HCT116 (cell line): ENCODE data around the gene STIM2. TPM values are rescaled to one million over a fixed set of nuclear protein-coding genes. Genes with fewer than 3 reads are reported as not detected.

Experiments used
- ATAC-seq: fragments of 200-7000 bp; cut with Tn5 transposase; 2 replicates; pipeline ENCODE4 v1.9.1; 2020; ENCODE audit warnings: mild to moderate bottlenecking, moderate library complexity
- BruUV-seq: library from RNA; stranded (reverse); fragments of 400-500 nt; replicated peaks from 2 replicates; lab custom pipeline; 2021; lab: Mats Ljungman, UMichigan
- CTCF ChIA-PET: fragments of 300-600 bp; sonication (Branson Sonifier 250); formaldehyde crosslinking; loops from one replicate; lab custom pipeline; 2021; ENCODE audit warnings: antibody characterized with exemption; lab: Charles Lee
- POLR2A ChIA-PET: fragments of 300-600, 350-600 bp; sonication (Branson Sonifier 250); formaldehyde crosslinking; loops from one replicate; lab custom pipeline; 2021; ENCODE audit warnings: antibody characterized with exemption; lab: Charles Lee
- RAD21 ChIA-PET, 2 experiments: fragments of 300-600 bp; sonication (Branson Sonifier 250); formaldehyde crosslinking; loops; one replicate each; lab custom pipeline; 2023; ENCODE audit warnings: low total read pairs in 2 of 2; ENCODE audit not compliant: uncharacterized antibody in 2 of 2, unreplicated experiment in 2 of 2, low non-redundant PET in 1 of 2; lab: Charles Lee
- DNase-seq: peaks from one replicate; pipeline ENCODE4 v3.0.0-alpha.2; 2010; ENCODE audit warnings: low read depth, low spot score
- H2AFZ ChIP-seq: fragments of 200-600 bp; shearing (Covaris generic), sonication (generic); 2 replicates; pipeline ENCODE4 v1.6.1; 2017; ENCODE audit warnings: low read depth, mixed run types, mixed read lengths, antibody characterized with exemption, low read length; ENCODE audit not compliant: poor library complexity, severe bottlenecking
- H3K27ac ChIP-seq: 2 replicates; pipeline ENCODE4 v1.5.1; 2012; ENCODE audit warnings: low read depth, low read length
- H3K27me3 ChIP-seq: fragments of 200-600 bp; sonication (generic); 2 replicates; pipeline ENCODE4 v1.6.1; 2016; ENCODE audit warnings: mixed run types, low read length, mixed read lengths; ENCODE audit not compliant: insufficient read depth
- H3K36me3 ChIP-seq, 2 experiments: fragments of 200-500 bp in 1 of 2; fragments of 200-600 bp in 1 of 2; sonication (Bioruptor generic) in 1 of 2; sonication (generic) in 1 of 2; 2 replicates each; pipeline versions ENCODE4 v1.5.1 to v1.6.1; 2014 to 2016; ENCODE audit warnings: low read length in 2 of 2, inconsistent platforms in 1 of 2, mixed read lengths in 1 of 2, mixed run types in 1 of 2; ENCODE audit not compliant: insufficient read depth in 2 of 2, control insufficient read depth in 1 of 2
- H3K4me1 ChIP-seq, 2 experiments: fragments of 200-600 bp in 1 of 2; sonication (generic) in 1 of 2; 2 replicates each; pipeline versions ENCODE4 v1.5.1 to v1.6.1; 2012 to 2017; ENCODE audit warnings: low read length in 2 of 2, inconsistent platforms in 1 of 2, mild to moderate bottlenecking in 1 of 2, mixed read lengths in 1 of 2, mixed run types in 1 of 2, moderate library complexity in 1 of 2; ENCODE audit not compliant: insufficient read depth in 2 of 2, control insufficient read depth in 1 of 2
- H3K4me2 ChIP-seq: fragments of 200-600 bp; sonication (generic); 2 replicates; pipeline ENCODE4 v1.6.1; 2017; ENCODE audit warnings: mixed run types, low read length, mixed read lengths
- H3K4me3 ChIP-seq, 2 experiments: fragments of 200-600 bp in 1 of 2; sonication (generic) in 1 of 2; replicated peaks in 1 of 2; 2 replicates each; pipeline ENCODE4 v1.5.1; 2011 to 2016; ENCODE audit warnings: low read length in 2 of 2, control low read depth in 1 of 2, low read depth in 1 of 2, mild to moderate bottlenecking in 1 of 2, mixed read lengths in 1 of 2, mixed run types in 1 of 2
- H3K79me2 ChIP-seq: fragments of 200-600 bp; sonication (generic); 2 replicates; pipeline ENCODE4 v1.6.1; 2017; ENCODE audit warnings: mild to moderate bottlenecking, mixed run types, low read length, moderate library complexity, mixed read lengths; ENCODE audit not compliant: insufficient read depth
- H3K9ac ChIP-seq: fragments of 200-600 bp; sonication (generic); 2 replicates; pipeline ENCODE4 v1.6.1; 2016; ENCODE audit warnings: low read length, mixed read lengths
- H3K9me2 ChIP-seq: fragments of 200-600 bp; sonication (generic), shearing (Covaris generic); 2 replicates; pipeline ENCODE4 v1.6.1; 2017; ENCODE audit warnings: mixed run types, mild to moderate bottlenecking, moderate library complexity; ENCODE audit not compliant: insufficient read depth
- H3K9me3 ChIP-seq, 2 experiments: fragments of 200-500 bp in 1 of 2; fragments of 200-600 bp in 1 of 2; sonication (Bioruptor generic) in 1 of 2; sonication (generic) in 1 of 2; 2 replicates each; pipeline ENCODE4 v1.6.1; 2014 to 2017; ENCODE audit warnings: low read length in 2 of 2, mixed read lengths in 2 of 2, inconsistent platforms in 1 of 2, low read depth in 1 of 2, mild to moderate bottlenecking in 1 of 2, mixed run types in 1 of 2, moderate library complexity in 1 of 2; ENCODE audit not compliant: control insufficient read depth in 1 of 2, insufficient read depth in 1 of 2
- H4K20me1 ChIP-seq: fragments of 200-600 bp; sonication (generic), shearing (Covaris generic); 2 replicates; pipeline ENCODE4 v1.6.1; 2017; ENCODE audit warnings: mixed run types, mild to moderate bottlenecking, moderate library complexity; ENCODE audit not compliant: insufficient read depth
- EGR1 ChIP-seq: IDR thresholded peaks from 2 replicates; pipeline ENCODE4 v1.6.1; 2012; ENCODE audit warnings: low read depth
- ELF1 ChIP-seq: IDR thresholded peaks from 2 replicates; pipeline ENCODE4 v1.6.1; 2012; ENCODE audit warnings: low read depth, borderline replicate concordance
- EZH2 ChIP-seq: fragments of 200-600 bp; sonication (generic); IDR thresholded peaks from 2 replicates; pipeline ENCODE4 v1.6.1; 2017; ENCODE audit warnings: antibody characterized with exemption, mixed run types
- EZH2phosphoT487 ChIP-seq: fragments of 200-600 bp; IDR thresholded peaks from 2 replicates; pipeline ENCODE4 v1.6.1; 2018; ENCODE audit warnings: antibody characterized with exemption, borderline replicate concordance
- JUND ChIP-seq: IDR thresholded peaks from 2 replicates; pipeline ENCODE4 v1.6.1; 2012
- MAX ChIP-seq: IDR thresholded peaks from 2 replicates; pipeline ENCODE4 v1.6.1; 2012
- POLR2A ChIP-seq: IDR thresholded peaks from 2 replicates; pipeline ENCODE4 v1.7.0; 2011; ENCODE audit warnings: borderline replicate concordance; ENCODE audit not compliant: insufficient read depth, insufficient read length; ENCODE audit errors: extremely low read depth
- RAD21 ChIP-seq: IDR thresholded peaks from 2 replicates; pipeline ENCODE4 v1.6.1; 2012; ENCODE audit warnings: low read depth, mild to moderate bottlenecking
- REST ChIP-seq: IDR thresholded peaks from 2 replicates; pipeline ENCODE4 v1.6.1; 2012; ENCODE audit warnings: low read depth
- SIN3A ChIP-seq: IDR thresholded peaks from 2 replicates; pipeline ENCODE4 v1.6.1; 2012; ENCODE audit warnings: low read depth
- SRF ChIP-seq: IDR thresholded peaks from 2 replicates; pipeline ENCODE4 v1.6.1; 2012; ENCODE audit warnings: low read depth
- ZFX ChIP-seq: fragments of 450-650 bp; IDR thresholded peaks from 2 replicates; pipeline ENCODE4 v1.6.1; 2017
- ZNF274 ChIP-seq: fragments of 200-500 bp; sonication (Bioruptor generic); IDR thresholded peaks from 2 replicates; pipeline ENCODE4 v1.6.1; 2014; ENCODE audit warnings: mild to moderate bottlenecking, low read depth, low read length, inconsistent platforms
- intact Hi-C: fragments of 100-400 bp; cut with micrococcal nuclease; formaldehyde crosslinking; loops from 2 replicates; pipeline ENCODE4 v1.10.0; 2022
- total RNA-seq: library from RNA; stranded (reverse); gene quantifications from one replicate; pipeline ENCODE4 v1.2.1, GENCODE V29; 2021; ENCODE audit not compliant: unreplicated experiment
- TF ChIP-seq, protein P1 (sequence below): IDR thresholded peaks from 2 replicates; pipeline ENCODE4 v1.6.1; 2012
- TF ChIP-seq, protein P2 (sequence below): IDR thresholded peaks from 2 replicates; pipeline ENCODE4 v1.6.1; 2011; ENCODE audit warnings: mild to moderate bottlenecking, low read length, moderate library complexity; ENCODE audit not compliant: insufficient replicate concordance; ENCODE audit errors: extremely low read depth
- TF ChIP-seq, protein P3 (sequence below), 3 experiments: fragments of 200-600 bp in 1 of 3; sonication (generic) in 1 of 3; IDR thresholded peaks in 2 of 3; conservative IDR thresholded peaks in 1 of 3; 2 replicates each; pipeline ENCODE4 v1.5.1; 2012 to 2017; ENCODE audit warnings: low read depth in 2 of 3, low read length in 2 of 3, antibody characterized with exemption in 1 of 3, borderline replicate concordance in 1 of 3, control low read depth in 1 of 3, mild to moderate bottlenecking in 1 of 3, mixed read lengths in 1 of 3, mixed run types in 1 of 3, moderate library complexity in 1 of 3; ENCODE audit not compliant: insufficient read depth in 1 of 3

Gene STIM2
- total RNA-seq, 1 experiment from 2014 or later = 65.9 TPM

- ChIA-PET RAD21 (no interaction called here), POLR2A (no interaction called here), CTCF (no interaction called here)
- Histone ChIP-seq H3K27ac (no peak overlapping the region), H3K9me3 (no peaks in the 10 kb centered on the region), H3K9ac (no peak overlapping the region), H3K4me1 (0 out of 4 replicates have a peak, but pooled peaks cover 0 to under 1% of the 10 kb centered on the region in 2 experiments), H4K20me1 (no peaks in the 10 kb centered on the region), H3K4me2 (no peak overlapping the region), H3K27me3 (no peaks in the 10 kb centered on the region), H3K36me3 (no peaks in the 10 kb centered on the region), H3K9me2 (no peaks in the 10 kb centered on the region), H3K4me3 (no peak overlapping the region), H2AFZ (no peak overlapping the region), H3K79me2 (peaks cover 4% of the 10 kb centered on the region; the same call in 1 of the 2 replicates)
- intact Hi-C loops = no loop called here
- no peak for TF ChIP-seq RAD21
- no peak for TF ChIP-seq EZH2
- TF ChIP-seq SRF = no peak
- TF ChIP-seq, protein P1, sequence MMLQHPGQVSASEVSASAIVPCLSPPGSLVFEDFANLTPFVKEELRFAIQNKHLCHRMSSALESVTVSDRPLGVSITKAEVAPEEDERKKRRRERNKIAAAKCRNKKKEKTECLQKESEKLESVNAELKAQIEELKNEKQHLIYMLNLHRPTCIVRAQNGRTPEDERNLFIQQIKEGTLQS = no peak
- TF ChIP-seq POLR2A = no peak
- TF ChIP-seq, protein P2, sequence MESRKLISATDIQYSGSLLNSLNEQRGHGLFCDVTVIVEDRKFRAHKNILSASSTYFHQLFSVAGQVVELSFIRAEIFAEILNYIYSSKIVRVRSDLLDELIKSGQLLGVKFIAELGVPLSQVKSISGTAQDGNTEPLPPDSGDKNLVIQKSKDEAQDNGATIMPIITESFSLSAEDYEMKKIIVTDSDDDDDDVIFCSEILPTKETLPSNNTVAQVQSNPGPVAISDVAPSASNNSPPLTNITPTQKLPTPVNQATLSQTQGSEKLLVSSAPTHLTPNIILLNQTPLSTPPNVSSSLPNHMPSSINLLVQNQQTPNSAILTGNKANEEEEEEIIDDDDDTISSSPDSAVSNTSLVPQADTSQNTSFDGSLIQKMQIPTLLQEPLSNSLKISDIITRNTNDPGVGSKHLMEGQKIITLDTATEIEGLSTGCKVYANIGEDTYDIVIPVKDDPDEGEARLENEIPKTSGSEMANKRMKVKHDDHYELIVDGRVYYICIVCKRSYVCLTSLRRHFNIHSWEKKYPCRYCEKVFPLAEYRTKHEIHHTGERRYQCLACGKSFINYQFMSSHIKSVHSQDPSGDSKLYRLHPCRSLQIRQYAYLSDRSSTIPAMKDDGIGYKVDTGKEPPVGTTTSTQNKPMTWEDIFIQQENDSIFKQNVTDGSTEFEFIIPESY = no peak
- TF ChIP-seq EZH2phosphoT487 = no peak
- TF ChIP-seq JUND = no peak
- TF ChIP-seq ELF1 = no peak
- TF ChIP-seq EGR1 = no peak
- TF ChIP-seq ZNF274 = no peak
- TF ChIP-seq ZFX = no peak
- TF ChIP-seq REST = no peak
- TF ChIP-seq SIN3A = no peak
- TF ChIP-seq, protein P3, sequence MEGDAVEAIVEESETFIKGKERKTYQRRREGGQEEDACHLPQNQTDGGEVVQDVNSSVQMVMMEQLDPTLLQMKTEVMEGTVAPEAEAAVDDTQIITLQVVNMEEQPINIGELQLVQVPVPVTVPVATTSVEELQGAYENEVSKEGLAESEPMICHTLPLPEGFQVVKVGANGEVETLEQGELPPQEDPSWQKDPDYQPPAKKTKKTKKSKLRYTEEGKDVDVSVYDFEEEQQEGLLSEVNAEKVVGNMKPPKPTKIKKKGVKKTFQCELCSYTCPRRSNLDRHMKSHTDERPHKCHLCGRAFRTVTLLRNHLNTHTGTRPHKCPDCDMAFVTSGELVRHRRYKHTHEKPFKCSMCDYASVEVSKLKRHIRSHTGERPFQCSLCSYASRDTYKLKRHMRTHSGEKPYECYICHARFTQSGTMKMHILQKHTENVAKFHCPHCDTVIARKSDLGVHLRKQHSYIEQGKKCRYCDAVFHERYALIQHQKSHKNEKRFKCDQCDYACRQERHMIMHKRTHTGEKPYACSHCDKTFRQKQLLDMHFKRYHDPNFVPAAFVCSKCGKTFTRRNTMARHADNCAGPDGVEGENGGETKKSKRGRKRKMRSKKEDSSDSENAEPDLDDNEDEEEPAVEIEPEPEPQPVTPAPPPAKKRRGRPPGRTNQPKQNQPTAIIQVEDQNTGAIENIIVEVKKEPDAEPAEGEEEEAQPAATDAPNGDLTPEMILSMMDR (IDR thresholded peaks at IDR 0.05 in 2 of 3, conservative IDR thresholded peaks at IDR 0.05 in 1 of 3; ENCODE audit: borderline replicate concordance in 1 of 3, insufficient read depth in 1 of 3, low read depth in 2 of 3, low read length in 2 of 3) = no peak
- no peak for TF ChIP-seq MAX
- DNase-seq = no peak
- ATAC-seq = no peak
- no TSS peak for BruUV-seq
Measured at GRCh38 chr4:26930964-26931363, 70.3 kb downstream of the STIM2 start.
